Suprapubic skin (tissue), 3 donors: ENCODE measurements around the gene RPS6KA1.

Source experiments
- POLR2A ChIP-seq, 2 donors: fragments of 450-650 bp; IDR thresholded peaks; one replicate each; pipeline ENCODE4 v1.6.1; 2017; ENCODE audit warnings: antibody characterized with exemption in 2 of 2, mild to moderate bottlenecking in 2 of 2, moderate library complexity in 2 of 2
- TF ChIP-seq, protein P1 (sequence below), 2 donors: fragments of 200-600 bp in 1 of 2; fragments of 450-650 bp in 1 of 2; sonication (generic) in 1 of 2; IDR thresholded peaks; one replicate each; pipeline ENCODE4 v1.5.1; 2016 to 2019; ENCODE audit warnings: antibody characterized with exemption in 2 of 2, mild to moderate bottlenecking in 1 of 2, moderate library complexity in 1 of 2

DNA sequence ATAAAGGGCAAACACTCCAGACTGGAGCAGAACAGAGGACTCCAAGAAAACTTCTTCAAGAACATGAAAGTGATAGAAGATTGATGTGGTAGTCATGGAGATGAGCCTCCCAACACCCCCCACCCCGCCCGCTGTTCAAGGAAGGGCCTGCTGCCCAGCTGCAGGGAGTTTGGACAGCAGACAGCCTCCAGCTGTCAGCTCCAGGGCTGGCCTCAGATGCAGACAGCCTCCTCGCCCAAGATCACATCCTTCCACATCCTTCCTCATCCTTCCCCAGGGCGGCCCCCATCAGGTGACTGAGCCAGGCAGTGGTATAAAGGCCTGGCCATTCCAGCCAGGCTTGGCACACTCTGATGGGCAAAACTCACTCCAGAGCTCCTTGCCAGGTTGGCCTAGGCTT, 32.7 kb upstream of the RPS6KA1 start:
- TF ChIP-seq, protein P1, sequence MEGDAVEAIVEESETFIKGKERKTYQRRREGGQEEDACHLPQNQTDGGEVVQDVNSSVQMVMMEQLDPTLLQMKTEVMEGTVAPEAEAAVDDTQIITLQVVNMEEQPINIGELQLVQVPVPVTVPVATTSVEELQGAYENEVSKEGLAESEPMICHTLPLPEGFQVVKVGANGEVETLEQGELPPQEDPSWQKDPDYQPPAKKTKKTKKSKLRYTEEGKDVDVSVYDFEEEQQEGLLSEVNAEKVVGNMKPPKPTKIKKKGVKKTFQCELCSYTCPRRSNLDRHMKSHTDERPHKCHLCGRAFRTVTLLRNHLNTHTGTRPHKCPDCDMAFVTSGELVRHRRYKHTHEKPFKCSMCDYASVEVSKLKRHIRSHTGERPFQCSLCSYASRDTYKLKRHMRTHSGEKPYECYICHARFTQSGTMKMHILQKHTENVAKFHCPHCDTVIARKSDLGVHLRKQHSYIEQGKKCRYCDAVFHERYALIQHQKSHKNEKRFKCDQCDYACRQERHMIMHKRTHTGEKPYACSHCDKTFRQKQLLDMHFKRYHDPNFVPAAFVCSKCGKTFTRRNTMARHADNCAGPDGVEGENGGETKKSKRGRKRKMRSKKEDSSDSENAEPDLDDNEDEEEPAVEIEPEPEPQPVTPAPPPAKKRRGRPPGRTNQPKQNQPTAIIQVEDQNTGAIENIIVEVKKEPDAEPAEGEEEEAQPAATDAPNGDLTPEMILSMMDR (IDR thresholded peaks at IDR 0.05) = no peak
- TF ChIP-seq POLR2A (IDR thresholded peaks at IDR 0.05) = no peak
